Dendritic cell treated with granulocyte-macrophage colony-stimulating factor and Interleukin-4, amounts not matched to agents 40 ng/mL and 50 ng/mL, for 4 days (primary cell): ENCODE measurements around the gene TACC2.
"Not testable (repeated sequence)": the region's sequence is repeated elsewhere in the genome, so short reads cannot be mapped to it uniquely, and the experiment has no call there.

ENCODE experiments used
- H3K27ac Mint-ChIP-seq: one replicate; pipeline ENCODE4 v1.8.0; 2022; ENCODE audit warnings: mild to moderate bottlenecking, mixed read lengths
- H3K27me3 Mint-ChIP-seq: one replicate; pipeline ENCODE4 v1.8.0; 2022; ENCODE audit warnings: mild to moderate bottlenecking, mixed read lengths
- H3K36me3 Mint-ChIP-seq: one replicate; pipeline ENCODE4 v1.8.0; 2022; ENCODE audit warnings: low read depth, mixed read lengths
- H3K4me1 Mint-ChIP-seq: one replicate; pipeline ENCODE4 v1.8.0; 2022; ENCODE audit warnings: low read depth, mixed read lengths
- H3K4me3 Mint-ChIP-seq: one replicate; pipeline ENCODE4 v1.8.0; 2022; ENCODE audit warnings: mild to moderate bottlenecking, moderate library complexity, mixed read lengths
- H3K9me3 Mint-ChIP-seq: one replicate; pipeline ENCODE4 v1.8.0; 2022; ENCODE audit warnings: mixed read lengths
- intact Hi-C: fragments of 100-400 bp; cut with micrococcal nuclease; formaldehyde crosslinking; loops from one replicate; pipeline ENCODE4 v1.15.0; 2022

The TACC2 gene

DNA sequence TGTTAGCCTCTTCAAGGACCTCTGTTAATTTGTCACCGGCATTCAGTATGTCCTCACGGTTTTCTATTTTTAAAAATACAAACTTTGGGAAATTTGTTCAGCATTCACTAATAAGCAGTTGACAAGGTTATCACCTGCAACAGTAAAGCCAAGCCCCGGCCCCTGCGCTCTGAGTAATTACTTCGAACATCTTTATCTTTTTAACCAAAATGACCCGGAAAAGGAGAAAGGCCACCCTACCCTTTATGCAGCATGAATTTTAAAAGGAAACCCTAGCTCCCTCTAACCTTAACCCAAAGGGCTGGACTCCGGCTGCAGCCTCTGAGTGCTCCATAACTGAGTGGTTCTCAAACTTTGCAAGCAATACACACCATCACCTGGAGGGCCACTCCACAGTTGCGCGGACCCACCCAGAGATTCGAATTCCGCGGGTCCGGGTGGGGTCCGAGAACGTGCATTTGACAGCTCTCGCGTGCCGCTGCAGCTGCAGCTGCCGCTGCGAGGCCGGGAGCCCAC, 14.9 kb upstream of the TACC2 start:
- Mint-ChIP-seq H3K4me1 (peaks cover 24% of the 10 kb centered on the region), H3K4me3 (peak overlapping the region; percentile 83), H3K9me3 (peaks cover 19% of the 10 kb centered on the region), H3K27me3 (no peaks in the 10 kb centered on the region), H3K27ac (peak overlapping the region; percentile 76), H3K36me3 (peaks cover 37% of the 10 kb centered on the region)
- intact Hi-C loops: no loop called here

- intact Hi-C loops: loop anchor here (1.0 kb wide), 1 partner anchor 46 kb away; the partner anchor contains the start of gene ATE1
- Mint-ChIP-seq H3K4me3 (peak within 1 kb of the TSS; percentile 83), H3K4me1 (peaks cover 24% of the 10 kb centered on the region), H3K27me3 (no peaks in the 10 kb centered on the region), H3K27ac (peak within 1 kb of the TSS; percentile 76), H3K9me3 (peaks cover 19% of the 10 kb centered on the region), H3K36me3 (peaks cover 32% of the 10 kb centered on the region)
Measured at GRCh38 chr10:121974535-121975294, 14.2 kb upstream of the TACC2 start, which contains the start of gene NSMCE4A. Gene NSMCE4A (minus strand): TSS chr10:121975217. CDS start chr10:121975165, 52 bp downstream.

DNA sequence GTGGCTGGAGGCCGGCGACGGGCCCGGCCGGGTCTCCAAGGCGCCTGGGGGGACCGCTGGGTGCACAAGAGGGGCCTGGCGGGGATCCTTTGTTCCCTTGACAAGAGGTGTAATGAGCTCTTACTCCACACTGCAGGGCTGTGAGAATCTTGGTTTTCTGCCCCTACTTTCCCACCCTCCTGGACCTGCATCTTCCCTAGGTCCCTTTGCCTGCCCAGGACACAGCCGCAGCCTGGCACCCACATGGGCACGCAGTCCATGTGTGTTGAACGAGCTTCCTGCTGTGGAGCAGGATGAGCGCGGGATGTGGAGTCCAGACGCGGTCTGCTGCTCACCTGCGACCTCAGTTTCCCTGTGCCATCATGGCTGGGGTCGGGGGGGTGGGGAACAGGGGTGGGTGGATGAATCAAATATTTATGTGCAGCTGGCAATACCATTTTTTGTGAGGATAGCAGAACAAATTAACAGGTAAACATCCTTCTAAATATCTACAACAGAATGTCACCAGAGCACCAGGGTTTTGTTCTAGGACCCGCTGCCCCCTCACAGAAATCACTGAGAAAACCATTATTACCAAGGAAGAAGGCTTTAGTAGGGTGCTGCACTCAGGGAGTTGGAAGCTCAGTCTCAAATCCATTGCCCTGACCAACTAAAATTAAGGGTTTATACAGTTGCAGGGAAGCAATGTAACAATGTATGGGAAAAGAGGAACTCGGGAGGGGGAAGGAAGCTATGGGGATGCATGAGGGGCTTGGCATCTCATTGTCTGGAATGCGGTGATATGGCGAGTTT, 13.5 kb upstream of the TACC2 start:
- Mint-ChIP-seq H3K9me3 (peaks cover 19% of the 10 kb centered on the region), H3K27ac (peak overlapping the region; percentile 76), H3K27me3 (no peaks in the 10 kb centered on the region), H3K4me1 (peaks cover 24% of the 10 kb centered on the region), H3K36me3 (peaks cover 24% of the 10 kb centered on the region), H3K4me3 (peak overlapping the region; percentile 83)
- intact Hi-C loops: loop anchor here (1.0 kb wide), 1 partner anchor 47 kb away; the partner anchor contains the start of gene ATE1

DNA sequence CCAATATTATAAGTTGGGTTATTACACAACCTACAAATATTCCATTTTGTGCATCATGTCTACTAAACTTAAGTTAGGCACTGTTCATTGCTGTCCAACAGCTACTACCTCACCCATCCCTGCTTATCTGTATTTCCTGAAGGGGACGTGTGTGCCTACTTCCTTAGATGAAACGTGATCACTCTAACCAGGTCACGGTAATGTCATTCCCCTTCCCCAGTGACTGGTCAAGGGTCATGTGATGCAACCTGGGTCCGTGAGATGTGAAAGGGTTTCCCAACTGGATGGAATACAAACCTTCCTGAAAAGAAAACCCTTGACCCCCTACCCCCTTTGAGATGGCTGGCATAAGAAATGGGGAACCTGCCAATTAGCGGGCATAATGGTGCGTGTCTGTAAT, 12.4 kb upstream of the TACC2 start:
- H3K4me1 Mint-ChIP-seq: peaks cover 24% of the 10 kb centered on the region
- H3K27ac Mint-ChIP-seq: no peak overlapping the region
- no peak overlapping the region for H3K4me3 Mint-ChIP-seq
- H3K36me3 Mint-ChIP-seq: peaks cover 13% of the 10 kb centered on the region
- intact Hi-C loops: no loop called here
- peaks cover 19% of the 10 kb centered on the region for H3K9me3 Mint-ChIP-seq
- no peaks in the 10 kb centered on the region for H3K27me3 Mint-ChIP-seq

DNA sequence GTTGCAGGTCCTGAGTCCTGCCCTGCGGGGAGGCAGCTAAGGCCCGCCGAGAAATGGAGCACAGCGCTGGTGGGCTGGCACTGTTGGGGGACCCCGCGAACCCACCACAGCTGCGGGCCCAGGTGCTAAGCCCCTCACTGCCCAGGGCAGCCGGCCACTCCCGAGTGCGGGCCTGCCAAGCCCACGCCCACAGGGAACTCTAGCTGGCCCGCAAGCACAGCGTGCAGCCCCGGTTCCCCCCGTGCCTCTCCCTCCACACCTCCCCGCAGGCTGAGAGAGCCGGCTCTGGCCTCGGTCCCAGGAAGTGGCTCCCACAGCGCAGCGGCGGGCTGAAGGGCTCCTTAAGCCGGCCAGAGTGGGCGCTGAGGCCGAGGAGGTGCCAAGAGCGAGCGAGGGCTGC, 10.5 kb upstream of the TACC2 start:
- intact Hi-C loops: no loop called here
- peaks cover 20% of the 10 kb centered on the region for H3K9me3 Mint-ChIP-seq
- no peaks in the 10 kb centered on the region for H3K27me3 Mint-ChIP-seq
- no peak overlapping the region for H3K27ac Mint-ChIP-seq
- peaks cover 14% of the 10 kb centered on the region for H3K4me1 Mint-ChIP-seq
- no peaks in the 10 kb centered on the region for H3K36me3 Mint-ChIP-seq
- no peak overlapping the region for H3K4me3 Mint-ChIP-seq

DNA sequence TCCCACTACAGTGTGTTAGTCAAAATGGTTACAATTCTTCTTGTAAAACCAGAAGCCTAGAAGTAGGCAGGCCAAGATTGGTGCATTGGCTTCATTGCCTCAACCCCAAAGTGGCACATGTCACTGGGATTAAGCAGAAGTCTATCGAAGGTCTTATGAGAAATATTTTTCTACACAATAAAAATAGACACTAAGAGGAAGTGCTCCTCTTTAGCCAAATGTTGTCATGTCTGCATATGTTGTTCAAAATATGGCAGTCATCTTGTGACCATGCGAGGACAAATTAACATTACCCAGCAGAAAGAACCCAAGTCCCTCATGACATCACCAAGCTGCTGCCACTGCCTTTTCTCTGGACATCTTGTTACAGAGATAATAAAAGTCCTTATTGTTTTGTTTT, 7.6 kb upstream of the TACC2 start:
- H3K27me3 Mint-ChIP-seq: no peaks in the 10 kb centered on the region
- no peaks in the 10 kb centered on the region for H3K36me3 Mint-ChIP-seq
- no peak overlapping the region for H3K4me3 Mint-ChIP-seq
- intact Hi-C loops: no loop called here
- H3K27ac Mint-ChIP-seq: no peak overlapping the region
- no peaks in the 10 kb centered on the region for H3K4me1 Mint-ChIP-seq
- H3K9me3 Mint-ChIP-seq: peaks cover 39% of the 10 kb centered on the region

GRCh38 chr10:121983852-121984251, 5.1 kb upstream of the TACC2 start:
- H3K27me3 Mint-ChIP-seq: no peaks in the 10 kb centered on the region
- H3K4me3 Mint-ChIP-seq: no peak overlapping the region
- no peaks in the 10 kb centered on the region for H3K36me3 Mint-ChIP-seq
- H3K9me3 Mint-ChIP-seq: peaks cover 31% of the 10 kb centered on the region
- H3K4me1 Mint-ChIP-seq: no peaks in the 10 kb centered on the region
- no peak overlapping the region for H3K27ac Mint-ChIP-seq
- intact Hi-C loops: no loop called here

GRCh38 chr10:121984463-121984862, 4.5 kb upstream of the TACC2 start:
- peaks cover 31% of the 10 kb centered on the region for H3K9me3 Mint-ChIP-seq
- intact Hi-C loops: no loop called here
- no peak overlapping the region for H3K27ac Mint-ChIP-seq
- no peaks in the 10 kb centered on the region for H3K27me3 Mint-ChIP-seq
- H3K36me3 Mint-ChIP-seq: no peaks in the 10 kb centered on the region
- no peak overlapping the region for H3K4me3 Mint-ChIP-seq
- H3K4me1 Mint-ChIP-seq: no peaks in the 10 kb centered on the region

GRCh38 chr10:121990015-121990677, 1.2 kb downstream of the TACC2 start:
- Mint-ChIP-seq H3K4me3 (no peak overlapping the region), H3K4me1 (no peaks in the 10 kb centered on the region), H3K36me3 (no peaks in the 10 kb centered on the region), H3K27me3 (peaks cover 2% of the 10 kb centered on the region), H3K27ac (no peak overlapping the region), H3K9me3 (peaks cover 13% of the 10 kb centered on the region)
- intact Hi-C loops: no loop called here

DNA sequence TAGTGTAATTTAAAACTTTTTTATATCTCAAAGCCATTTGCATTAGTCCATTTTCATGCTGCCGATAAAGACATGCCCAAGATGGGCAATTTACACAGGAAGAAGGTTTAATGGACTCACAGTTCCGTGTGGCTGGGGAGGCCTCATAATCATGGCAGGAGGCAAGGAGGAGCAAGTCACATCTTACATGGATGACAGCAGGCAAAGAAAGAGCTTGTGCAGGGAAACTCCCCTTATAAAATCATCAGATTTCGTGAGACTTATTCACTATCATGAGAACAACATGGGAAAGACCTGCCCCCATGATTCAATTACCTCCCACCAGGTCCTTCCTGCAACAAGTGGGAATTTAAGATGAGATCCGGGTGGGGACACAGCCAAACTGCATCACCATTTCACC, 2.8 kb downstream of the TACC2 start:
- H3K9me3 Mint-ChIP-seq, H3K4me1 Mint-ChIP-seq, H3K4me3 Mint-ChIP-seq, intact Hi-C loops, H3K27ac Mint-ChIP-seq, H3K27me3 Mint-ChIP-seq, H3K36me3 Mint-ChIP-seq: not testable (repeated sequence)

DNA sequence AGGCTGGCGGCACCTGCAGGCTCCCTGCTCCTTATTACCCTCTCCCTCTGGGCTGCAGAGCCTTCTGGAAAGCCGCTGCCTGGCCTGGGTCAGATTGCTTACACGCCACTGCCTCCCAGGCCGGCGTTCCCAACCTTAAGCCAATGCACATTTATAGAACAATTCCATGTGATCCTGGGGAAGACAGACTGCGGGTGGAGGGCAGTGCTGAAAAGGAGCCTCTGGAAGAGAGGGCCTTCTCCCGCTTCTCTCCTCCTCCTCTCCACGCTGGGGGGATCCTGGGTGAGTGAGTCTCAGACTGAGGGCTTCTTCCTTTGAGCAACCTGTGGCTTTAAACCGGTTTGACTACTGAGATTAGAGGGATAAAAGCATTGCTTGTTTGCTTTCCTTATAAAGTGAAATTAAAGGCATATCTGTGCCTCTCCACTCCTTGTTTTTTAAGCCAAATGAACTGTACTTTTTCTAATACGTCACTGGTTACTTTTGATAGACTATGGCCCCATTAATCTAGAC, 5.5 kb downstream of the TACC2 start:
- Mint-ChIP-seq H3K4me1 (no peaks in the 10 kb centered on the region), H3K4me3 (no peak overlapping the region), H3K27me3 (peaks cover 2% of the 10 kb centered on the region), H3K27ac (no peak overlapping the region), H3K9me3 (peaks cover under 1% of the 10 kb centered on the region), H3K36me3 (no peaks in the 10 kb centered on the region)
- intact Hi-C loops: no loop called here

- H3K36me3 Mint-ChIP-seq: no peaks in the 10 kb centered on the region
- peaks cover 39% of the 10 kb centered on the region for H3K9me3 Mint-ChIP-seq
- no peak overlapping the region for H3K4me3 Mint-ChIP-seq
- intact Hi-C loops: no loop called here
- no peaks in the 10 kb centered on the region for H3K4me1 Mint-ChIP-seq
- no peaks in the 10 kb centered on the region for H3K27me3 Mint-ChIP-seq
- H3K27ac Mint-ChIP-seq: no peak overlapping the region
Measured at GRCh38 chr10:121998462-121998861, 9.5 kb downstream of the TACC2 start.

DNA sequence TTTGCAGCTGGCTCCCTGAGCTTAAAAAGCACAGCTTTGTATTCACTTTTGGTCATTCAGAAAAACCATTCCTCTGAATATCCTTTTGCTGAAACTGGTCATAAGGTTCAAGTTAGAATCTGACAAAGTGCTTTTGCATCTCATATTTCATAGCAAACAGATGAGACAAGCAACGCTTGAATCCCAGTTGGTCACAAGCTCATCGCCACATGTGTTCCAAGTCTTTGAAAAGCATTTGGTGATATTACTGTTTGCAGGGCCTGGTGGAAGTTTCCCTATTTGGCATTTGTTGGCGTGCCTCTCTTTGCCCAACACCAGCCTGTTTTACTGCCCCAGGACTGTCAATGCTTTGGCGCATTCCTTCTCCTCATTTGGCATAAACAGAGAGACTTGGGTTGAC, 10.3 kb downstream of the TACC2 start:
- Mint-ChIP-seq H3K9me3 (peaks cover 40% of the 10 kb centered on the region), H3K4me1 (no peaks in the 10 kb centered on the region), H3K27ac (no peak overlapping the region), H3K27me3 (no peaks in the 10 kb centered on the region), H3K36me3 (no peaks in the 10 kb centered on the region), H3K4me3 (no peak overlapping the region)
- intact Hi-C loops: no loop called here

DNA sequence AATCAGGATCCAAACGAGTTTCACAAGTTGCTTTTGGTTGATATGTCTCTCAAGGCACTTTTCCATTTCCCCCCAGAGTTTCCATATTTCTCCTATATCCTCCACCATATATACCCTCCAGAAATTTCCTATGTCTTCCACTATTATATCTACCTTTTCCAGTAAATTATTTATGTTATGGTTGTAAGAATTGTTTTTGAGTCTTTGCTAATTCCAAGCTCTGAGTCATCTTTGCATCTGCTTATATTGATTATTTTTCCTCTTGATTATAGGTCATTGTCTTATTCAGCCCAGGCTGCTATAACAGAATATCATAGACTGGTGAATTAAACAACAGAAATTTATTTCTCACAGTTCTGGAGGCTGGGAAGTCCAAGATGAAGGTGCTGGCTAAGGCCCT, 12.7 kb downstream of the TACC2 start:
- no peak overlapping the region for H3K27ac Mint-ChIP-seq
- peaks cover 40% of the 10 kb centered on the region for H3K9me3 Mint-ChIP-seq
- H3K4me3 Mint-ChIP-seq: no peak overlapping the region
- no peaks in the 10 kb centered on the region for H3K27me3 Mint-ChIP-seq
- intact Hi-C loops: no loop called here
- H3K4me1 Mint-ChIP-seq: no peaks in the 10 kb centered on the region
- no peaks in the 10 kb centered on the region for H3K36me3 Mint-ChIP-seq
